Hematopoietic multipotent progenitor cell (in vitro differentiated cells): Measurements from ENCODE around the gene SFMBT1. TPM values are rescaled to one million over a fixed set of nuclear protein-coding genes. Genes with fewer than 3 reads are reported as not detected.
"Not testable (repeated sequence)": the region's sequence is repeated elsewhere in the genome, so short reads cannot be mapped to it uniquely, and the experiment has no call there.

Experiments used
- DNase-seq, 3 donors: peaks; one replicate each; pipeline ENCODE4 v3.0.0-alpha.2; 2011 to 2015; ENCODE audit warnings: low read depth in 2 of 3, low spot score in 2 of 3
- total RNA-seq: library from RNA; depleted of rRNA; stranded (reverse); fragments of >200 nt; gene quantifications from one replicate; pipeline ENCODE4 v1.2.3, GENCODE V29; 2012

Gene SFMBT1
- total RNA-seq, 1 donor, result 1.9 TPM

- no peak for DNase-seq
These were observed 28.5 kb upstream of the SFMBT1 start for GRCh38 chr3:53074366-53074696.

GRCh38 chr3:53073553-53074365 is 27.9 kb upstream of the SFMBT1 start:
- DNase-seq, result no peak

GRCh38 chr3:53072653-53073552 is 27.0 kb upstream of the SFMBT1 start:
- peak; percentile 57 to 85 (median 77) for DNase-seq

GRCh38 chr3:53071882-53072431 is 26.1 kb upstream of the SFMBT1 start:
- DNase-seq, result no peak

- DNase-seq, result no peak
These were observed 23.7 kb upstream of the SFMBT1 start for GRCh38 chr3:53069422-53070068.

GRCh38 chr3:53068176-53068575 is 22.3 kb upstream of the SFMBT1 start:
- no peak for DNase-seq

GRCh38 chr3:53067567-53067966 is 21.7 kb upstream of the SFMBT1 start:
- no peak for DNase-seq

- DNase-seq, result no peak
These were observed 20.1 kb upstream of the SFMBT1 start for GRCh38 chr3:53065841-53066480.

GRCh38 chr3:53062905-53063304 is 17.0 kb upstream of the SFMBT1 start:
- no peak for DNase-seq

- DNase-seq, result peak in 1 of 3 donors; percentile 20
These were observed 10.6 kb upstream of the SFMBT1 start for GRCh38 chr3:53056442-53056841.

GRCh38 chr3:53054233-53054632 is 8.4 kb upstream of the SFMBT1 start:
- DNase-seq, result not testable (repeated sequence)

GRCh38 chr3:53051929-53052328 is 6.1 kb upstream of the SFMBT1 start:
- no peak for DNase-seq

- no peak for DNase-seq
These were observed 4.1 kb upstream of the SFMBT1 start for GRCh38 chr3:53049987-53050386.

GRCh38 chr3:53046171-53047170 is 598 bp upstream of the SFMBT1 start:
- DNase-seq, result peak; percentile 53 to 73 (median 66)

- DNase-seq, result peak; percentile 38 to 57 (median 50)
These were observed 959 bp downstream of the SFMBT1 start for GRCh38 chr3:53044711-53045517.

GRCh38 chr3:53044371-53044710 is 1.5 kb downstream of the SFMBT1 start:
- DNase-seq, result no peak

- no peak for DNase-seq
These were observed 2.1 kb downstream of the SFMBT1 start for GRCh38 chr3:53043738-53044137.

GRCh38 chr3:53042651-53043050 is 3.2 kb downstream of the SFMBT1 start:
- DNase-seq, result no peak
